DND-41 (cell line): Measurements from ENCODE around the gene MYB.
"Not testable (repeated sequence)": the region's sequence is repeated elsewhere in the genome, so short reads cannot be mapped to it uniquely, and the experiment has no call there.

Experiments used
- ATAC-seq: fragments of 200-7000 bp; cut with Tn5 transposase; 3 replicates; pipeline ENCODE4 v1.9.1; 2021; ENCODE audit warnings: low read depth; ENCODE audit not compliant: insufficient read depth
- DNase-seq: peaks from one replicate; pipeline ENCODE4 v3.0.0-alpha.2; 2020
- H2AFZ ChIP-seq: 2 replicates; pipeline ENCODE4 v1.6.0; 2012; ENCODE audit warnings: low read depth, low read length
- H3K27ac ChIP-seq: 2 replicates; pipeline ENCODE4 v1.5.1; 2012; ENCODE audit warnings: low read length, inconsistent platforms
- H3K27me3 ChIP-seq: fragments of 200-600 bp; sonication (generic); 2 replicates; pipeline ENCODE4 v1.6.0; 2012; ENCODE audit warnings: low read length, mild to moderate bottlenecking, inconsistent platforms; ENCODE audit not compliant: insufficient read depth, poor library complexity
- H3K36me3 ChIP-seq: 2 replicates; pipeline ENCODE4 v1.5.1; 2012; ENCODE audit warnings: low read length, inconsistent platforms; ENCODE audit not compliant: insufficient read depth
- H3K4me1 ChIP-seq: 2 replicates; pipeline ENCODE4 v1.5.1; 2012; ENCODE audit warnings: mild to moderate bottlenecking, low read length; ENCODE audit not compliant: insufficient read depth
- H3K4me2 ChIP-seq: 2 replicates; pipeline ENCODE4 v1.6.0; 2012; ENCODE audit warnings: mild to moderate bottlenecking, moderate library complexity, low read length, inconsistent platforms; ENCODE audit not compliant: insufficient read depth
- H3K4me3 ChIP-seq, 2 experiments: fragments of 200-600 bp in 1 of 2; shearing (Covaris generic) in 1 of 2; 2 replicates each; pipeline ENCODE4 v1.5.1; 2012 to 2016; ENCODE audit warnings: inconsistent platforms in 2 of 2, low read length in 2 of 2, mild to moderate bottlenecking in 2 of 2, low read depth in 1 of 2, moderate library complexity in 1 of 2
- H3K79me2 ChIP-seq: 2 replicates; pipeline ENCODE4 v1.6.0; 2012; ENCODE audit warnings: low read length, inconsistent platforms; ENCODE audit not compliant: insufficient read depth
- H3K9ac ChIP-seq: 2 replicates; pipeline ENCODE4 v1.6.0; 2012; ENCODE audit warnings: low read depth, mild to moderate bottlenecking, inconsistent platforms, low read length, moderate library complexity
- H3K9me3 ChIP-seq: 2 replicates; pipeline ENCODE4 v1.5.1; 2012; ENCODE audit warnings: low read length, moderate library complexity, mild to moderate bottlenecking, inconsistent platforms; ENCODE audit not compliant: insufficient read depth, severe bottlenecking
- H4K20me1 ChIP-seq: 2 replicates; pipeline ENCODE4 v1.6.0; 2012; ENCODE audit warnings: low read length; ENCODE audit not compliant: insufficient read depth
- CTCF ChIP-seq: IDR thresholded peaks from 2 replicates; pipeline ENCODE4 v1.5.1; 2012; ENCODE audit warnings: borderline replicate concordance, low read length, moderate library complexity, mild to moderate bottlenecking; ENCODE audit not compliant: poor library complexity, severe bottlenecking; ENCODE audit errors: extremely low read depth
- EZH2 ChIP-seq: IDR thresholded peaks from 3 replicates; pipeline ENCODE4 v1.6.1; 2012; ENCODE audit warnings: borderline replicate concordance, low read depth, mild to moderate bottlenecking, moderate library complexity, low read length, inconsistent platforms; ENCODE audit not compliant: severe bottlenecking

The MYB gene

GRCh38 chr6:135243871-135244796, 63.0 kb downstream of the MYB start:
- no peak overlapping the region for H3K4me3 ChIP-seq
- H3K4me1 ChIP-seq, result peaks cover 20% of the 10 kb centered on the region
- DNase-seq (no peak), ATAC-seq (peak; percentile 60)
- no peak overlapping the region; the same call in 1 of the 2 replicates for H3K9ac ChIP-seq
- no peaks in the 10 kb centered on the region for H4K20me1 ChIP-seq
- H3K79me2 ChIP-seq, result no peaks in the 10 kb centered on the region
- TF ChIP-seq CTCF, result no peak
- H3K36me3 ChIP-seq, result no peaks in the 10 kb centered on the region
- H3K27me3 ChIP-seq, result no peaks in the 10 kb centered on the region
- H3K27ac ChIP-seq, result peak overlapping the region; percentile 53
- H3K4me2 ChIP-seq, result no peak overlapping the region
- H2AFZ ChIP-seq, result peak overlapping the region; percentile 21
- no peaks in the 10 kb centered on the region for H3K9me3 ChIP-seq

GRCh38 chr6:135244805-135245204, 63.7 kb downstream of the MYB start:
- Histone ChIP-seq H3K36me3 (no peaks in the 10 kb centered on the region), H4K20me1 (no peaks in the 10 kb centered on the region), H3K27me3 (no peaks in the 10 kb centered on the region), H3K9me3 (no peaks in the 10 kb centered on the region), H3K27ac (peak overlapping the region; percentile 53), H3K9ac (no peak overlapping the region; the same call in 1 of the 2 replicates), H2AFZ (peak overlapping the region; percentile 21), H3K4me1 (peaks cover 24% of the 10 kb centered on the region), H3K4me3 (no peak overlapping the region), H3K79me2 (no peaks in the 10 kb centered on the region), H3K4me2 (no peak overlapping the region)
- no peak for DNase-seq
- no peak for TF ChIP-seq EZH2
- TF ChIP-seq CTCF, result no peak
- ATAC-seq, result no peak

GRCh38 chr6:135246412-135247012, 65.4 kb downstream of the MYB start:
- peaks cover 31% of the 10 kb centered on the region for H3K4me1 ChIP-seq
- not testable (repeated sequence) for H3K79me2 ChIP-seq, H3K4me3 ChIP-seq, H2AFZ ChIP-seq, ATAC-seq, DNase-seq, H3K36me3 ChIP-seq, H3K27ac ChIP-seq, H3K9ac ChIP-seq, H4K20me1 ChIP-seq, H3K4me2 ChIP-seq, H3K9me3 ChIP-seq, H3K27me3 ChIP-seq

GRCh38 chr6:135250234-135250633, 69.1 kb downstream of the MYB start:
- TF ChIP-seq EZH2, result no peak
- no peak for TF ChIP-seq CTCF
- Histone ChIP-seq H4K20me1 (no peaks in the 10 kb centered on the region), H3K27ac (no peak overlapping the region), H3K4me3 (no peak overlapping the region), H3K9me3 (no peaks in the 10 kb centered on the region), H3K36me3 (no peaks in the 10 kb centered on the region), H2AFZ (no peak overlapping the region), H3K9ac (no peak overlapping the region), H3K27me3 (no peaks in the 10 kb centered on the region), H3K4me1 (peaks cover 42% of the 10 kb centered on the region), H3K4me2 (no peak overlapping the region), H3K79me2 (no peaks in the 10 kb centered on the region)
- ATAC-seq (no peak), DNase-seq (no peak)
